ENCODE measurements around the gene PARD3B. TPM values are rescaled to one million over a fixed set of nuclear protein-coding genes. Genes with fewer than 3 reads are reported as not detected.

The PARD3B gene
- total RNA-seq, 1 experiment from 2014 or later: 7.6 TPM

DNA sequence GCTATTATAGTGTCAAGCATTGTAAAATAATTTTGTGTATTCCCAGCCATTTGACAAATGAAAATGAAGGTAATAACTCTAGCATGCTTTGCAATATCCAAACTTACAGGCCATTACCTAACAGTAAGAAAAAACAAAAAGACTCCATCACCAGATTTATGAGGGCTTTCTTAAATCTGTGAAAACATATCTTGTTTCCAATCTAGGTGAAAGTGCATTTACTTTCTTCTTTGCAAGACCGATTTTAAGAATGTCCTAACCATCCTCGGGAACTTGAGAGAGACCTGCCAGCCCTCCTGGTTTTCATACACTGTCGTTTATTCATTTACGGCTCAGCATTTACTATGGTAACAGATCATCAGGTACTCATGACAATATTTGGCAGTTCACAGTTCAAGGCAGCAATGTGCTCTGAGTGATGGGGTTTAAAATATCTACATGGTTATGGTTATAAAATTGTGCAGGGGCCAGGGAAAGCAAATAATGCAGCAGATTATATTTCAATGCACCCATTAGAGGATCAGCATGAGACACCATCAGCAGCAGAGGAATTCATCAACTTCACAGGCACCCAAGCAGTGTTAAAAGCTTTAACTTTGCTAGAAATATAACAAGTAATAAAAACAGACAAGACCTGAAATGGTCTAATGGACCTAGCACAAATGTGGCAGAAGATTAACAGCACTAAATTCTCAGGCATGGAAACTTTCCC is 34.4 kb upstream of the PARD3B start:
- Histone ChIP-seq H3K4me2 (no peak overlapping the region), H3K9me2 (ENCODE audit: insufficient read depth) (no peaks in the 10 kb centered on the region), H2AFZ (no peak overlapping the region), H4K20me1 (ENCODE audit: insufficient read depth) (no peaks in the 10 kb centered on the region), H3K4me3 (no peak overlapping the region), H3K9me3 (ENCODE audit: insufficient read depth, low read depth) (no peaks in the 10 kb centered on the region), H3K4me1 (replicated peaks; ENCODE audit: insufficient read depth) (no peaks in the 10 kb centered on the region), H3K79me2 (ENCODE audit: low read depth) (no peaks in the 10 kb centered on the region), H3K27ac (no peak overlapping the region), H3K36me3 (ENCODE audit: low read depth) (no peaks in the 10 kb centered on the region), H3K27me3 (ENCODE audit: insufficient read depth, low read depth) (no peaks in the 10 kb centered on the region), H3F3A (ENCODE audit: insufficient read depth, low read depth) (no peaks in the 10 kb centered on the region)
- CTCF ChIA-PET: no interaction called here
- no peak for TF ChIP-seq EZH2 (IDR thresholded peaks at IDR 0.05; ENCODE audit: low read depth)
- TF ChIP-seq, protein P1, sequence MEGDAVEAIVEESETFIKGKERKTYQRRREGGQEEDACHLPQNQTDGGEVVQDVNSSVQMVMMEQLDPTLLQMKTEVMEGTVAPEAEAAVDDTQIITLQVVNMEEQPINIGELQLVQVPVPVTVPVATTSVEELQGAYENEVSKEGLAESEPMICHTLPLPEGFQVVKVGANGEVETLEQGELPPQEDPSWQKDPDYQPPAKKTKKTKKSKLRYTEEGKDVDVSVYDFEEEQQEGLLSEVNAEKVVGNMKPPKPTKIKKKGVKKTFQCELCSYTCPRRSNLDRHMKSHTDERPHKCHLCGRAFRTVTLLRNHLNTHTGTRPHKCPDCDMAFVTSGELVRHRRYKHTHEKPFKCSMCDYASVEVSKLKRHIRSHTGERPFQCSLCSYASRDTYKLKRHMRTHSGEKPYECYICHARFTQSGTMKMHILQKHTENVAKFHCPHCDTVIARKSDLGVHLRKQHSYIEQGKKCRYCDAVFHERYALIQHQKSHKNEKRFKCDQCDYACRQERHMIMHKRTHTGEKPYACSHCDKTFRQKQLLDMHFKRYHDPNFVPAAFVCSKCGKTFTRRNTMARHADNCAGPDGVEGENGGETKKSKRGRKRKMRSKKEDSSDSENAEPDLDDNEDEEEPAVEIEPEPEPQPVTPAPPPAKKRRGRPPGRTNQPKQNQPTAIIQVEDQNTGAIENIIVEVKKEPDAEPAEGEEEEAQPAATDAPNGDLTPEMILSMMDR (conservative IDR thresholded peaks at IDR 0.05): no peak
- intact Hi-C loops (cut with micrococcal nuclease; ENCODE audit: unreplicated experiment): no loop called here
- POLR2A ChIA-PET (ENCODE audit: unreplicated experiment): no interaction called here
- BruUV-seq (replicated peaks): no TSS peak
- no peak for DNase-seq

DNA sequence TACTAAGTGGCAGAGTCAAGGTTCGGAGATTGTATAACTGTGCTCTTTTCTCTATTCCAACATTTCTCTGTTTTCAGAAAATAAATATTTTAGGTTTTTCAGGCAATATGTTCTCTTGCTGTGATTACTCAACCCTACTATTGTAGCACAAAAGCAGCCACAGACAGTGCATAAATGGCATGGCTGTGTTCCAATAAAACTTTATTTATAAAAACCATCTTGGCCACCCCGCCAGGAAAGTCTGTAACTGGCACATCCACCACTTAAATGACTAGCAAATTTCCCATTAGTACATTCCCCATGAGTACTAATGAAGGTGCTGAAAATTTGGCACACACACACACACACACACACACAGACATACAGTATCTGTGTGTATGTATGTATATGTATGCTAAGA is 30.8 kb upstream of the PARD3B start:
- ChIA-PET CTCF (interaction anchor here (0.6 kb wide), 1 partner anchor 252 kb away, joined by 3 read pairs; no protein-coding TSS in a partner anchor), POLR2A (ENCODE audit: unreplicated experiment) (interaction anchor here (0.7 kb wide), 1 partner anchor 1308 kb away, joined by 3 read pairs; no protein-coding TSS in a partner anchor)
- no peaks in the 10 kb centered on the region for H3K9me2 ChIP-seq (ENCODE audit: insufficient read depth)
- H3K79me2 ChIP-seq (ENCODE audit: low read depth): no peaks in the 10 kb centered on the region
- TF ChIP-seq EZH2 (IDR thresholded peaks at IDR 0.05; ENCODE audit: low read depth): no peak
- TF ChIP-seq, protein P1 (conservative IDR thresholded peaks at IDR 0.05): no peak
- H3K27me3 ChIP-seq (ENCODE audit: insufficient read depth, low read depth): no peaks in the 10 kb centered on the region
- no peak overlapping the region for H3K4me3 ChIP-seq
- no peak overlapping the region for H3K27ac ChIP-seq
- H3F3A ChIP-seq (ENCODE audit: insufficient read depth, low read depth): no peaks in the 10 kb centered on the region
- no TSS peak for BruUV-seq (replicated peaks)
- no peak overlapping the region for H2AFZ ChIP-seq
- H4K20me1 ChIP-seq (ENCODE audit: insufficient read depth): no peaks in the 10 kb centered on the region
- intact Hi-C loops (cut with micrococcal nuclease; ENCODE audit: unreplicated experiment): no loop called here
- no peaks in the 10 kb centered on the region for H3K9me3 ChIP-seq (ENCODE audit: insufficient read depth, low read depth)
- H3K4me2 ChIP-seq: no peak overlapping the region
- no peak for DNase-seq
- no peaks in the 10 kb centered on the region for H3K36me3 ChIP-seq (ENCODE audit: low read depth)
- no peaks in the 10 kb centered on the region for H3K4me1 ChIP-seq (replicated peaks; ENCODE audit: insufficient read depth)

- ChIA-PET POLR2A (ENCODE audit: unreplicated experiment) (interaction anchor here (0.7 kb wide), 1 partner anchor 1307 kb away, joined by 3 read pairs; no protein-coding TSS in a partner anchor), CTCF (no interaction called here)
- Histone ChIP-seq H3K4me3 (no peak overlapping the region), H3K27ac (no peak overlapping the region), H2AFZ (no peak overlapping the region), H3K4me2 (no peak overlapping the region), H3K79me2 (ENCODE audit: low read depth) (no peaks in the 10 kb centered on the region), H3K9me2 (ENCODE audit: insufficient read depth) (no peaks in the 10 kb centered on the region), H3K27me3 (ENCODE audit: insufficient read depth, low read depth) (no peaks in the 10 kb centered on the region), H3F3A (ENCODE audit: insufficient read depth, low read depth) (no peaks in the 10 kb centered on the region), H3K4me1 (replicated peaks; ENCODE audit: insufficient read depth) (no peaks in the 10 kb centered on the region), H3K36me3 (ENCODE audit: low read depth) (no peaks in the 10 kb centered on the region), H3K9me3 (ENCODE audit: insufficient read depth, low read depth) (no peaks in the 10 kb centered on the region), H4K20me1 (ENCODE audit: insufficient read depth) (no peaks in the 10 kb centered on the region)
- intact Hi-C loops (cut with micrococcal nuclease; ENCODE audit: unreplicated experiment): no loop called here
- DNase-seq: no peak
- no peak for TF ChIP-seq EZH2 (IDR thresholded peaks at IDR 0.05; ENCODE audit: low read depth)
- TF ChIP-seq, protein P1 (conservative IDR thresholded peaks at IDR 0.05): no peak
- no TSS peak for BruUV-seq (replicated peaks)
These were observed 29.9 kb upstream of the PARD3B start for GRCh38 chr2:204515416-204515815.

Data from PC-9 (cell line).